ENCODE data around the gene NGF. TPM values are rescaled to one million over a fixed set of nuclear protein-coding genes. Genes with fewer than 3 reads are reported as not detected.
"Not testable (repeated sequence)": the region's sequence is repeated elsewhere in the genome, so short reads cannot be mapped to it uniquely, and the experiment has no call there.

The NGF gene
- total RNA-seq, 1 donor from 2014 or later, result 2.7 TPM

GRCh38 chr1:115311474-115311989, 26.5 kb downstream of the NGF start:
- TF ChIP-seq, protein P1, sequence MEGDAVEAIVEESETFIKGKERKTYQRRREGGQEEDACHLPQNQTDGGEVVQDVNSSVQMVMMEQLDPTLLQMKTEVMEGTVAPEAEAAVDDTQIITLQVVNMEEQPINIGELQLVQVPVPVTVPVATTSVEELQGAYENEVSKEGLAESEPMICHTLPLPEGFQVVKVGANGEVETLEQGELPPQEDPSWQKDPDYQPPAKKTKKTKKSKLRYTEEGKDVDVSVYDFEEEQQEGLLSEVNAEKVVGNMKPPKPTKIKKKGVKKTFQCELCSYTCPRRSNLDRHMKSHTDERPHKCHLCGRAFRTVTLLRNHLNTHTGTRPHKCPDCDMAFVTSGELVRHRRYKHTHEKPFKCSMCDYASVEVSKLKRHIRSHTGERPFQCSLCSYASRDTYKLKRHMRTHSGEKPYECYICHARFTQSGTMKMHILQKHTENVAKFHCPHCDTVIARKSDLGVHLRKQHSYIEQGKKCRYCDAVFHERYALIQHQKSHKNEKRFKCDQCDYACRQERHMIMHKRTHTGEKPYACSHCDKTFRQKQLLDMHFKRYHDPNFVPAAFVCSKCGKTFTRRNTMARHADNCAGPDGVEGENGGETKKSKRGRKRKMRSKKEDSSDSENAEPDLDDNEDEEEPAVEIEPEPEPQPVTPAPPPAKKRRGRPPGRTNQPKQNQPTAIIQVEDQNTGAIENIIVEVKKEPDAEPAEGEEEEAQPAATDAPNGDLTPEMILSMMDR (conservative IDR thresholded peaks at IDR 0.05; ENCODE audit: low read depth, low read length), result no peak
- H3K4me3 ChIP-seq (ENCODE audit: low read depth, low read length), result no peak overlapping the region
- no peak for DNase-seq (ENCODE audit: low read depth)

DNA sequence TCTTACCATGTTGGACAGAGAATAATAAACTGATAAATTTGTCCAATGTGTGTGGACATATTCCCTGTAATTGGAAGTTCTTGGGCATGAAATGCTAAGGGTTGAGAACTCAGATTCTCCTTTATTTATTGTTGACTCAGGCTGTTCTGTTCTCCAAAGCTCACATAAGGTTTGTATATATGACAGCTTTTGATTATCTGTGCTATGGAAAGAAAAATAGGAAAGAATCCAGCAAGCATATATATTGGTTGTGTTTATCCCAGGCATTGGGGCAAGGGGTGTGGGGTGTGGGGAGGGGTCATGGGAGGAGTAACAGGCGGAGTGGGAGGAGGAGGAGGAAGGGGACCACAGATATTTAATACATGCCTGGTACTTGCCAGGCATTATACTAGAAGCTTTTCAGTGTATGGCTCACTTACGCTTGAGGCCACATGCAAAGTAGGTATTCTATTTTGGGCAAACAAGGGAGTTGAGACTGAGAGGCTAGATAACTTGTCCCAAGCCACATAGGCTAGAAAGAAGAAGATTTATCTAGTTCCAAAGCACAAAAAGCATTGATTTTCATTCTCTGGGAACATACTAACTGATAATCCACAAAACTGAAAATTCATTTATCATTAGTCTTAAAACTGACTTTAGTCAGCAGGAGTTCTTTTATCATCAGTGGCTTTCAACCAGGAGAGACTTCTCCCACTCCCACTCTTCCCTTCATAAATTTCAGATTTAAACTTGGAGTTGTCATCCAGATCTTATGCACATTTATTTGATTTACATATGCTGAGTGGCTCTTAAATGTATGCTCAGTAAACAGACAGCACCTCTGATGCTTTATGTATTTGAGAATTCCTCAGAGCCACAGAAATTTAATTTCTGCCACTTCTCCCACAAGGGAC, 27.2 kb downstream of the NGF start:
- TF ChIP-seq, protein P1 (conservative IDR thresholded peaks at IDR 0.05; ENCODE audit: low read depth, low read length), result no peak
- DNase-seq (ENCODE audit: low read depth), result no peak
- no peak overlapping the region for H3K4me3 ChIP-seq (ENCODE audit: low read depth, low read length)

DNA sequence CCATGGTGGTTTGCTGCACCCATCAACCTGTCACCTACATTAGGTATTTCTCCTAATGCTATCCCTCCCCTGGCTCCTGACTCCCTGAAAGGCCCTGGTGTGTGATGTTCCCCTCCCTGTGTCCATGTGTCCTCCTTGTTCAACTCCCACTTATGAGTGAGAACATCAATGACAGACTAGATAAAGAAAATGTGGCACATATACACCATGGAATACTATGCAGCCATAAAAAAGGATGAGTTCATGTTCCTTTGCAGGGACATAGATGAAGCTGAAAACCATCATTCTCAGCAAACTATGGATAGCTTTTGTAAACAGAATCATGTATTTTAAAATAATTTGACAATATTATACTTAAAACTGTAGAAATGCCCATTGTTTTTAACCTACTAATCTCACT, 28.5 kb downstream of the NGF start:
- H3K4me3 ChIP-seq (ENCODE audit: low read depth, low read length); DNase-seq (ENCODE audit: low read depth): not testable (repeated sequence)

GRCh38 chr1:115308969-115309368, 29.1 kb downstream of the NGF start:
- H3K4me3 ChIP-seq (ENCODE audit: low read depth, low read length), result no peak overlapping the region
- DNase-seq (ENCODE audit: low read depth), result no peak
- TF ChIP-seq, protein P1 (conservative IDR thresholded peaks at IDR 0.05; ENCODE audit: low read depth, low read length), result no peak

DNA sequence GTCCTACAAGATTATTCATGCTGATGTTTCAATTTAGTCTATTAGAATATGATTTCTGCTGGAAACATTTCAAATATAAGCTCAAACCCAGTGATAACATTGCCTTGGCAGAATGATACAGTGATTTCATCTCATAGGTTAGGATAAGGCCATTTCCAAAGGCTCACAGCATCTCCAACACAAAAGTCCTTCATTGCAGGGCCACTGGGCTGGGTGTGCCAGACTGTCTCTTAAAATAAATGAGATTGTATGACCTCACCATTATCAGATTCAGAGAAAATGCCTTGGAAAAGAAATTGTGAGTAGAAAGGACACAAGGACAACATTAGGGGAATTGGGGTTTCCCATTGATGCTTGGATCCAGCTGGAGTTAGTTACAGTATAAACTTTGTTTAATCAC, 30.4 kb downstream of the NGF start:
- no peak for DNase-seq (ENCODE audit: low read depth)
- H3K4me3 ChIP-seq (ENCODE audit: low read depth, low read length), result no peak overlapping the region
- TF ChIP-seq, protein P1 (conservative IDR thresholded peaks at IDR 0.05; ENCODE audit: low read depth, low read length), result no peak

- no peak for DNase-seq (ENCODE audit: low read depth)
- TF ChIP-seq, protein P1 (conservative IDR thresholded peaks at IDR 0.05; ENCODE audit: low read depth, low read length), result no peak
- no peak overlapping the region for H3K4me3 ChIP-seq (ENCODE audit: low read depth, low read length)
These were observed 31.9 kb downstream of the NGF start for GRCh38 chr1:115306146-115306545.

DNA sequence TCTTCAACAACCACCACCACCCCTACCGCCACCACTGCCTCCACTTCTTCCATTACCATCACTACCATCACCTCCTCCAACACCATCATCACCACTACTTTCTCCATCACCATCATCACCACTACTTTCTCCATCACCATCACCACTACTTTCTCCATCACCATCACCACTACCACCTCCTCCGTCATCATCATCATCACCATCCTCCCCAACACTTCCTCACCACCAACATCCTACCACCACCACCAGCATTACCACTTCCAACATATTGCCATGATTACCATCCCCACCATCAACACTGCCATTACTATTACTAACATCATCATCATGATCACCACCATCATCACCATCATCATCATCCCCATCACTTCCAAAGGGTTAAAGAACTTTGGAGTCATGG, 34.7 kb downstream of the NGF start:
- no peak overlapping the region for H3K4me3 ChIP-seq (ENCODE audit: low read depth, low read length)
- TF ChIP-seq, protein P1 (conservative IDR thresholded peaks at IDR 0.05; ENCODE audit: low read depth, low read length), result no peak
- DNase-seq (ENCODE audit: low read depth), result no peak
